Measurements from ENCODE around the gene IRF9.

IRF9 gene

DNA sequence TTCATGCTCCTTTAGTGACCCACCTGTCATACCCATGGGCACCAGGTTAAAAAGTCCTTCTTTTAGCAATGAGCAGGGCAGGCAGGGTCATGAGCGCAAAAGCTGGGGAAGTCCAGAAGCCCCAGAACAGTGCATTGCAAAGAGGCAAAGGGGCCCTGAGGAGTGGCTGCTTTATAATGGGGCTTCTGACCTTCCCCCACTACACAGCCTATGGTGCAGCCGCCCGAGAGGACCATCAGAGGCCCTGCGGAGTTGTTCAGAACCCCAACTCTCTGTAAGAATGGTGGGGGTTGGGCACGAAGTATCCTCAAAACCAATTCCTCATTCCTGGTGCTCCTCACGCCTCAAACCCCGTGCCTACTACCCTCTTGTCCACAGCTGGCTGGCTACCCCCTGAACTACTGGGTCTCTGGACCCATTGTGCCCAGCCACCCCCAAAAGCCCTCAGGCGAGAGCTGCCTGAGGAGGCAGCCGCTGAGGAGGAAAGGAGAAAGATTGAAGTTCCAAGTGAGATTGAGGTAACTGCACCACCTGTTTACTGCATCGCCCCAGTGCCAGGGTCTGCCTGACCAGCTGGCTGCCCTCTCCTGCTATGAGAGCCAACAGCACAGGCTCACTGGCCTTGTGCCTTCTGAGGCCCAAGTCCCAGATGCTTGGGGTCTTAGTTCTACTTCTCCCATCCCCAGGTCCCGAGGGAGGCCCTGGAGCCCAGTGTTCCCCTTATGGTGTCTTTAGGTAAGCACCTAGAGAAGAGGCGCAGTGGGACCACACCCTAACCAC, 17.5 kb downstream of the IRF9 start:
- no peak for DNase-seq

GRCh38 chr14:24179294-24179960, 18.4 kb downstream of the IRF9 start:
- DNase-seq: no peak

DNA sequence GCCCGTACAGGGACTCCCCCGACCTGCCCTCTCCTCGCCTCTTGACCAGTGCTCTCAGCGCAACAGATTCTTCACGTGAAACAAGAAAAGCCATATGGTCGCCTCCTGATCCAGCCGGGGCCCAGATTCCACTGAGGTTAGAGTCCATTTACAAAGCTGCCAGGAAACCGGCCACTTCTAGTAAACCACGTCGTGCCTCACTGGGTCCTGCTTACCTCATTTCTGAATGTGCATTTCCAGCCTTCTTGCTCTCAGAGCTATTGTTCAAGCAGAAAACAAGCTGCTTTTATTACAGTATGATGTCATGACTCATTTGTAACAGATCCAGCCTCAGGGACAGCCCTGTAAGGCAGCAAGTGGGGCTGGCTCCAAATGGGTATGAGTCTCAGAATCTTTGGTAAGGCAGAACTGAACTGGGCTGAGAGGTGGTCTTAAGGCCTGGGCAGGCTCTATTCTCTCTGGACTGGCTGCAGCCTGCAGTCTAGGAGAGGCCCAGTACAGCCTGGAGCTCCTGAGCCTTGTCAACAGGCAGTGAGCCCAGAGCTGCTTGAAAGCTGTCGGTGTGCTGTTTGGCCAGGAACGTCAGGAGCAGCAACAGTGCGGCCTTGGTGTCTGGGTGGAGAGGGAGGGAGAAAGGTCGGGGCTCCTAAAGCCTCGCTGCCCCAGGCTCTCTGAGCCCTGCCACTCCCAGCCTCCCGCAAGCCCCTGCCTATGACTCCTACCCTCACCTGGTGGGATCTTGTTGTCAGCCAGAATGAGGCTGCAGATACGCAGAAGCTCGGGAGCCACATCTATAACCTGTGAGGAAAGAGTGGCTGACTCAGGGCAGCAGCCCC, 19.1 kb downstream of the IRF9 start:
- DNase-seq: no peak

DNA sequence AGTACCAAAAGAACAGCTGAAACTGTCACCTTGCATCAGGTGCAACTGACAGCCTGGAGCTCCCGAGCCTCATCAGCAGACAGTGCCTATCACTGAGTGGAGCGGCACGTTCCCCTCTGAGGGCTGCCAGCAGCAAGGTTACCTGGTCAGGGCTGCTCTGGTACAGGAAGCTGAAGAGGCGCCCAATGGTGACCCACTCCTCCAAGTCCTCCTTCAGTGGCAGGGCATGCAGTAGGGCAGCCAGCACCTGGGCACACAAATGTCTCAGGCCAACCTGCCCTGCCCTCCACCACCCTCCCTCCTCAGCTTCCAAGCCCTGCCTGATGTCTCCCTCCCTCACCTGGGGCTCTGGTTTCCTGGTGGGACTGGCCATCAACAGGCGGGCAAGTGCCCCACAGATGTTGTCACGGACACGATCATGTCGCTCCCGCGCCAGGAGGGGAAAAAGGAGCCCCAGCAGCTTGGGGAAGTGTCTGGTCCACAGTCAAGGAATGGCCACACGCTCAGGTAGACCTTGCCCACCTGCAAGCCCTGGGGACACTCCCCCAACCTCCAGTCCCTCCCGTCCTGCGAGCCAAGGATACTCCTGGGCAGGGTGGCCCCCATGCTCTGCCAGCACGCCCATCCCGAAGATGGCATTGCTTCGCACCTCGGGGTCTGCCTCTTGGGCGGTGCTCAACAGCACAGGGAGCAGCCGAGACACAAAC, 20.5 kb downstream of the IRF9 start:
- no peak for DNase-seq

DNA sequence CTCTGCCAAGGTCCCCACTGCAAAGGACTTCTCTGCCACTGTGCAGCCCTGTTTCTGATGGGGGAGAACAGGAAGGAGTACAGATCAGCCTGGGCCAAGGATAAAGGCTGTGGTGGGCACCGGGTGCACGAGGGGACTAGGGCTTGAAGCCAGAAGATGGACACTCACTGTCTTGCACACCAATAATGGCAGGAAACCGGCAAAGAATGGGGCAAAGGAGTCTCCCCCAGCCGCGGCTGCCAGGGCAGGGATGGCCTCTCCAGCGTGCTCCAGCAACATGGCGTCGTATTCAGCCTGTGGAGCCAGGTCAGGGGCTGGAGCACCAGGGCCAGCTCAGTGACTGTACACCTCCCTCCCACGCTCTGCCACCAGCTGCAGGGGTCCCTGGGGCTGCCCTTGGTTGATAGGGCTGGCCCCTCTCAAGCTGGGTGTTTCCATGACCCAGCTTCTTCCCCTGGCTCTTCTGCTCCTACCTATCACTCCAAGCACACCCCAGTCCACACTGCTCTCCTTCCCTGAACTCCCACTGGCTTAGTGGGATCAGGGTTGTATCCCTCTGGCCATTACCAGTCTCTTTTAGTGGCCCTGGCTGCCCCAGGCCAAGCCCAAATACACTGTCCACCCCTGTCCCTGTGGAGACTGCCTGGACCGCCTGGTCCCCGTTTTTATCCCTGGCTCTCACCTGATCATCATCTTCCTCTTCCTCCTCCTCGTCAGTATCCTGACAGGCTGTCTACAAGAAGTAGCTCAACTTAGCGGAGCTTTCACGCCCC, 21.2 kb downstream of the IRF9 start:
- DNase-seq: no peak

DNA sequence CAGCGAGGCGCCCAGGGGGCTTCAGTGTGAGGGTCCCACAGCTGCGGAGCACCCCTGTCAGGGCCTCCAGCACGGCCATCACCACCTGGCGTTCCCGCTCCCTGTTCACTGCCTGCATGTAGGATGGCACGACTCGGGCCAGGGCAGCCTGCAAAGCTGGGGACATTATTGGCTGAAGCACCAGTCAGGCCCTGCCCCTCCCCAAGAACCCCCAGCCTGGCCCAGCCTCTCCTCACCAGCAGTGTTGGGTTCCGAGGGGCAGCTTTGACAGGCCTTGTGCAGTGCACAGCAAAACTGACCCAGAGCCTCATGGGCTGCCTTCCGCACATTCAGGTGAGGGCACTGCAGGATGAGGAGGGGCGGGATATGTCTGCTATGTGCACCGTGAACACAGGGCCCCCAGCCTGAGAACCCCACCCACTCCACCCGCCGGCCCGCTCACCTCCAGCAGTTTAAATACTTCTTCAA, 22.0 kb downstream of the IRF9 start:
- DNase-seq: no peak

GRCh38 chr14:24184104-24184970, 23.3 kb downstream of the IRF9 start:
- no peak for DNase-seq

DNA sequence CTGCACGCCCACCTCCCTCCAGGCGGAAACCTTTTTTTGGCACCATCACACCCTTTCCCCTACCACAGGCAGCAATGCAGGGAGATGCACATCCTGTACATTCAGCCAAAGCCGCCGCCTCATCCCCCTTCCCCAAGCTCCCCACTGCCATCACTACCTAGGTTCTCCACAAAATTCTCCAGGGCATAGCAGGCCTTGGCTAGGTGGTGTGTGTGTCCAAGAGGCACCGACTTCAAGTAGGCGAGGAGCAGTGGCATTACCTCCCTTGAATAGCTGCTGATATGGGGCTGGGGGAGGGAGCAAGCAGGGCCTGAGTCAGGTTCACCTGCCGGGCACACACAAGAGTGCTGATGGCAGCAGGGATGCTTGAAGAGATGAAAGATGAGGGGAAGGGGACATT, 24.0 kb downstream of the IRF9 start:
- no peak for DNase-seq

- no peak for DNase-seq
These were observed 24.7 kb downstream of the IRF9 start for GRCh38 chr14:24185741-24186140.

DNA sequence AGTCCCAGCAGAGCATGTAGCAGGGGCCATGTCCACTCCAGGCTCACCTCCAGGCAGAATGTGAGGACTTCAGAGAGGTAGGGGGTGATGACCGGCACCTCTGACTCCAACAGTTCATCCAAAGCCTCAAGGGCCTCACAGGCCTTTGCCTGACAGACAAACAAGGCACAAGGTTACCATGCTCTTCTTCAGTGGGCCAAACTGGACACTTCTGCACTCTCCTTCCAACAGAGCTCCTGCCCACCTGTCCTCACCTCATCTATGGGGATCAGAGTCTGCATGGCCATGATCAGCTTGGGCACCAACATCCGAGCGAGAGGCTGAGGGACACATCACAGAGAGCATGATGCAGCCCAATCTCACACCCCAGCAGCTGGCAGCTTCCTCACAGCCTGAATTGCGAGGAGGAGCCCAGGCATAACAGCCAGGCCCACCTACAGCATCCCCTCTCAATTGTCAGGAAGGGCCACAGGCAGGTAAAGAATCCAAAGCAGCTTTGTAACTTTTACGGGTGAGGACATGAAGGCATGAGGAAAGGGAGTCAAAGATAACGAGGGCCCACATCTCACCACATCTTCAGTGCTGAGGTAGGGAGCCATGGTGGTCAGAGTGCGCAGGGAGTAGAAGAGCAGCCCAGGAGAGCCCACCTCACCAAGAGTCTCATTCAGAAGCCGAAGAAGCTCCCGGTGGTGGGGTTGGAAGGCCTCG, 25.9 kb downstream of the IRF9 start:
- DNase-seq: no peak

GRCh38 chr14:24187539-24187915, 26.5 kb downstream of the IRF9 start:
- no peak for DNase-seq

DNA sequence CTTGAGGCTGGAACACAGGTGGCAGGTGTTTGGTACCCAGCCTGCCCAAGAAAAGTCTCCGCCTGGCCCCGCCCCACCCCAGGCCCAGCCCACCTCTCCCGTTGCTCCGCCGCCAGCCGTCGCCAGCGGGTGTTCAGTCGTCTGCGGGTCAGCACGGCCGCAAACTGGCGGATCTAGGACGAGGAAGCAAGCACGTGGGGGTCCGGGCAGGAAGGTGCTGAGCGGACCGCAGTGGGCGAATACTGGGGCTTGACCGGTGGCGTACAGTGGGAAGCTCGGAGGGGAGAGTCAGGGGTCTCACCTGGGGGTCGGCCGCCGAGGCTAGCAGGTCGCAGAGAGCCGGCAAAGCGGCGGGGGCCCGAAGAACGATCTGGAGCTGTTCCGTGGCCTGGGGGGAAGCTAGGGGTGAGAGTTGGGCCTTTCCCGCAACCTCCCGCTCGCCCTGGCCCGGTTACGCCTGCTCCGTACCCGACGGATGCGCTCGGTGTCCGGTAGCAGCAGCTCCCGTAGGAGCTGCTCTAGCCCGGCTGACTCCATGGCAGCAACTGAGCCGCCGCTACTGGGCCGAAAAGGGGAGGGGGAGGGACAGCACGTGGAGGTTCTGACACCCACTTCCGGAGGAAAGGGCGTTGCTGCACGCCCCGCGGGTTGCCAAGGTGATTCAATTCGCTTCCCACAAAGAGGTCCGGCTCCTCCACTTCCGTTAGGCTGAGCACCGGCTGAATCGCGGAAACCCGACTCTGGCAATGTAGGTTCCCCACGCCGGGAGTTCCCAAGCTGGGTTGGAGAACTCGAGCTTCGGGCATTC, 27.4 kb downstream of the IRF9 start, which contains the start of gene IPO4:
Gene IPO4 (minus strand): TSS at position 566 of the 808 bp plus-strand sequence. CDS start 29 bp downstream, at position 537.
- DNase-seq: peak; percentile 92

- no peak for DNase-seq
These were observed 28.0 kb downstream of the IRF9 start for GRCh38 chr14:24189059-24189375.

- no peak for DNase-seq
These were observed 28.4 kb downstream of the IRF9 start for GRCh38 chr14:24189460-24189859.

DNA sequence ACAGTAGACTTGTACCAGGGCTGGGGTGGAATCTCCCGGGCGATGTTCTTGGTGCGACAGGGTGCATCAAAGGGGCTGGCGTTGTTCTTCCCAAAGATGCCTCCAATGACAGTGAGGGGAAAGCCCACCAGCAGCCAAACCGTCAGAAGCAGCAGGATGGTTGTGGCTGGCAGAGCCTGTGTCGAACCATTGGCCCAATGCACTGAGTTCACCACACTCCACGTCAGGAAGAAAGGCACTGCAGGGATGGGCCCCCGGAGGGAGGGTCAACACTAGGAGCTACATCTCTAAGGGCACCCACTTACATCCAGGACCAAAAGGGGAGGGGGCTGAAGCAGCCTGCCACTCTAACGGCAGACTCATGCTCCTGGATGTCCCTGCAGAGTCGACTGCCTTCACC, 29.4 kb downstream of the IRF9 start:
- no peak for DNase-seq

DNA sequence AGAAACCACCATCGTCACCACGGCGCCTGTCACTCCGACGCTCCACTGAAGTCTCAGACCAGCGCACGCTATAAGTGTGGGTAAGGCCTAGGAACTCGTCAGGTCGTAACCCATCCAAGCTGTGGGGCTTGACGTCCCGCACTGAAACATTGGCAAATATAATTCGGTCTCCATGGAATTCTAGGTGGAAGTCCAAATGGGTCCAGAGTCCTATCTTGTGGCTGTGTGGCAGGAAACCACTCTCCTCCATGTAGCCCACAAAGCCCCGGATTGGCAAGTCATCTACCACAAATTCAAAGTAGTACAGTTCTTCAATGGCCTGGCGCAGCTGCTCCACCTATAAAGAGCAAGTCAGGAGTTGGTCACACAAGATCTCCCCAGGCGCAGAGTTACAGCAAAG, 31.9 kb downstream of the IRF9 start:
- DNase-seq: no peak

GRCh38 chr14:24194186-24194872, 33.3 kb downstream of the IRF9 start:
- no peak for DNase-seq

DNA sequence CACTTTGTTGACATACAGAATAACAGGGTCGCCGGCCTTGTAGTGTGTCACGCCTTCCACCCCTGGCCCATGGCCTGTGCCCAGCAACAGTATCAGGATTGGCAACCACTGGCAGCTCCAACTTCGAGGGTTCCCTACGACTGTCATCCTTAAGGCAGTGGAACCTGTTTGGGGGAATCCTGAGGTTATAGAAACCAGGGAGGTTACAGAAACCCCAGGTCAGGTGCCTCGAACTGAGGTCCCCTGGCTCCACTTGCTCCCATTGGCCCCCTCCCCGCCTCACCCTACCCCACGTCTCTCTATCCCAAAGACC, 33.8 kb downstream of the IRF9 start:
- DNase-seq: no peak
